Measurements from ENCODE around the gene MEF2B.

Gene MEF2B

DNA sequence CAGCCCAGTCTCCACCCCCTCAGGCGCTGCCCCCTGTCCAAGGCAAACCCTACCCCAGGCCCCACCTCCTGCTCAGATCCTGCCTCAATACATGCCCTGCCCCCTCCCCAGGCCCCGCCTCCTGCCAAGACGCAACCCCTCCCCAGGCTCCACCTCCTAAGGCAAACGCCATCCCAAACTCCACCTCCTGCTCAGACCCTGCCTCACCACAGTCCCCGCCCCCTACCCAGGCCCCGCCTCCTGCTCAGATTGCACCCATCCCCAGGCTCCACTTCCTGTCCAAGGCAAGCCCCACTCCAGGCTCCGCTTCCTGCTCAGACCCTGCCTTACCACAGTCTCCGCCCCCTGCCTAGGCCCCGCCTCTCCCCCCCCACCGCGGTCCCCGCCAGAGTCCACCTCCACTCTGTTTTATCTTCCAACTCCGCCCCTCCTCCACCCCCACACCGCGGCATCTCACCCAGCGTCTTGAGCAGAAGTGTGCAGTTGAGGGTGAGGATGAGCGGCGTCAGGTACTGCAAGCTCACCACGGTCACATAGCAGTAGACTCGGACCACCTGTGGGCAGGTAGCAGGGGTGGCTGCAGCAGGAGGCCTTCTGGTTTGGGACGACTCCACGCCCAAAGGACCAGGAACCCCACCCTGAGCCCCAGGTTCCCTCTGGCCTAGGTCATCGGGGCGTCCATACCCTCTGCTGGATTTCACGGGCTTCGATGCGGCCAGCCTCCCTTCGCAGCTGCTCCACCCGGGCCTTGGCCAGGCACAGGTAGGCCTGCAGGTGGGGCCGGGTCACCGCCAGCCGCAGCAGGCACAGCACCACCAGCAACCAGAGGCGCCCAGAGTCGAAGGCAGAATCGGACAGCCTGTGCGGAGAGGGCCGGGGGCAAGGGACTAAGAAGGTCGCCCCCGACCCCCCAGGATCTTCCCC is 49.5 kb downstream of the MEF2B start:
- no peak overlapping the region for H3K14ac ChIP-seq (ENCODE audit: low read length)
- H3K79me2 ChIP-seq (ENCODE audit: control insufficient read depth, insufficient read depth, low read length, poor library complexity), result no peaks in the 10 kb centered on the region
- no peaks in the 10 kb centered on the region for H3K27me3 ChIP-seq (ENCODE audit: insufficient read depth, low read length)
- H4K8ac ChIP-seq (ENCODE audit: low read depth, low read length), result peak overlapping the region; percentile 56
- peak overlapping the region; percentile 58 for H3K18ac ChIP-seq (ENCODE audit: low read length)
- H3K23ac ChIP-seq (ENCODE audit: low read length), result no peak overlapping the region
- peaks cover 3% of the 10 kb centered on the region for H3K79me1 ChIP-seq (ENCODE audit: low read length)
- H2BK12ac ChIP-seq (ENCODE audit: low read length), result no peak overlapping the region
- peak overlapping the region; percentile 4 for H3K4me3 ChIP-seq (ENCODE audit: low read depth, low read length)
- H3K4me2 ChIP-seq (ENCODE audit: low read length), result peak overlapping the region; percentile 41
- H2BK5ac ChIP-seq (ENCODE audit: low read depth, low read length, poor library complexity), result no peak overlapping the region
- H4K12ac ChIP-seq (ENCODE audit: low read depth, low read length), result peak overlapping the region; percentile 49
- no peaks in the 10 kb centered on the region for H3K4me1 ChIP-seq (ENCODE audit: control insufficient read depth in 1 of 2, insufficient read depth in 2 of 2, low read length in 2 of 2)
- H2AK5ac ChIP-seq (ENCODE audit: low read length), result no peak overlapping the region
- no peak overlapping the region for H3K27ac ChIP-seq (ENCODE audit: low read depth, low read length)
- H2BK120ac ChIP-seq (ENCODE audit: insufficient read depth, low read length, poor library complexity), result no peak overlapping the region
- no peak overlapping the region for H3K9ac ChIP-seq (ENCODE audit: low read length)
- peak overlapping the region; percentile 23 for H2AFZ ChIP-seq (ENCODE audit: insufficient read depth, low read length, poor library complexity)
- no CpG with 5 or more reads among the region's 39 CpGs for WGBS (ENCODE audit: extremely low coverage, insufficient coverage, insufficient read length)
- H3K36me3 ChIP-seq (ENCODE audit: control insufficient read depth in 1 of 2, insufficient read depth in 2 of 2, low read length in 2 of 2), result peaks cover 3 to 5% of the 10 kb centered on the region in 2 experiments
- peaks cover 1% of the 10 kb centered on the region for H3K9me3 ChIP-seq (ENCODE audit: insufficient read depth, low read depth, low read length)
- no peak overlapping the region for H3K4ac ChIP-seq (ENCODE audit: low read depth, low read length)
- peak; percentile 45 to 52 for DNase-seq
- H4K91ac ChIP-seq (ENCODE audit: low read depth, low read length), result no peak overlapping the region

DNA sequence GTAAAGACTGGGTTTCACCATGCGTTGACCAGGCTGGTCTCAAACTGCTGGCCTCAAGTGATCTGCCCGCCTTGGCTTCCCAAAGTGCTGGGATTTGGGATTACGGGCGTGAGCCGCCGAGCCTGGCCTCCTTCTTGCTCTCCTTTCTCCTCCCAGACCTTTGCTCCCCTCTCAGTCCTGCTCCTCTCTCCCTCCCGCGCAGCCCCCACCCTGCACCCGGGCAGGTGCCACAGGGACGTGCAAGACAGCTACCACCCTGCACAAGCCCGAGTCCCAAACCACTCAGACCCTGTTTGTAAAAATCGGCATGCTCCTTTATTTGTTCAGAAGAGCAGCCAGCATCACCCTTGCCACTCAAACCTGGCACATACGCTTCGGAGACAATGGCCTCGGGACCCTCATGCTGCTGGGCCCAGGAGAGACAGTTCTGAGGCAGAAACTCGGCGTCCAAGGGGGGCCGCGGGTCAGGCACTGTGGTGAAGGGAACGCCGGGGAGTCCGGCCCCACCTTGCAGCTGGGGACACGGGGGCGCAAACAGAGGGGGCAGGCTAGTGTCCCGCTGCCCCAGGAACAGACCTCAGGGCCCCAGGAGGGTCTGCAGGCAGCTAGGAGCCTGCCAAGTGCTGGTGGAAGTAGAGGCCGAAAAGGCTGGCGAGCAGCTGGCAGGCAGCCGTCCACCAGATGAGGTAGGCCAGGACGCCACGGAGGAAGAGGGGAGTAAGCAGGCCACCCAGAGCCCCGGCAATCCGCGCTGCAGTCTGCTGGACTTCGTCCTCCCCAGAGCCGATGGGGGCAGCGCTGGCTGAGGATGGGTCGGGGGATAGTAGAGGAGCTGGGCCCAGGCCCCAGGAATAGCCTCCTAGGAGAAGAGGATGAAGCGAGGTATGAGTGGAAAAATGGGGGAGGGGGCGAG is 50.5 kb downstream of the MEF2B start:
- H3K4ac ChIP-seq (ENCODE audit: low read depth, low read length), result no peak overlapping the region
- no CpG with 5 or more reads among the region's 39 CpGs for WGBS (ENCODE audit: extremely low coverage, insufficient coverage, insufficient read length)
- H3K36me3 ChIP-seq (ENCODE audit: control insufficient read depth in 1 of 2, insufficient read depth in 2 of 2, low read length in 2 of 2), result peaks cover 3 to 5% of the 10 kb centered on the region in 2 experiments

DNA sequence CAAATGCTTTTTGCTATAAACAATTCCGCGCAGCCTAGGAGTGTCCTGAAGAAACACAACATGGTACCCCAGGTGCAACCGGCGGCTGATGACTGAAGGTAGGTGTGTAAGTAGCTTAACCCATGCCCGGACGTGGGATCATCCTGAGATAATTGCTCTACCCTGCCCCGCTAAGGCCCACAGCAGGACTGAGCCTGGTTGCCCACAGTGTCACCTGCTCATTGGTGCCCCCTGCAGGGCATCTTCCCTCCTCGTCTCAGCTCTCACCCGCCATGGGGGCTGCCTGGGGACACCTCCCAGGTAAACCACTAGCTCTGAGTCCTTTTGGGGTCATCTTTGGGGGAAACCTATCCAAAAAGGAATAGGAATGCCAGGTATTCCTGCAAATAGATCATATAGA is 54.1 kb downstream of the MEF2B start:
- WGBS (ENCODE audit: extremely low coverage, insufficient coverage, insufficient read length), result no CpG with 5 or more reads among the region's 9 CpGs
- Histone ChIP-seq H3K18ac (ENCODE audit: low read length) (no peak overlapping the region), H3K79me2 (ENCODE audit: control insufficient read depth, insufficient read depth, low read length, poor library complexity) (no peaks in the 10 kb centered on the region), H3K4me2 (ENCODE audit: low read length) (no peak overlapping the region), H3K14ac (ENCODE audit: low read length) (no peak overlapping the region), H4K8ac (ENCODE audit: low read depth, low read length) (no peak overlapping the region), H2BK120ac (ENCODE audit: insufficient read depth, low read length, poor library complexity) (no peak overlapping the region), H3K27ac (ENCODE audit: low read depth, low read length) (no peak overlapping the region), H3K27me3 (ENCODE audit: insufficient read depth, low read length) (no peaks in the 10 kb centered on the region), H3K4me3 (ENCODE audit: low read depth, low read length) (no peak overlapping the region), H2BK12ac (ENCODE audit: low read length) (no peak overlapping the region), H3K36me3 (ENCODE audit: control insufficient read depth in 1 of 2, insufficient read depth in 2 of 2, low read length in 2 of 2) (peaks cover 3 to 5% of the 10 kb centered on the region in 2 experiments), H3K4me1 (ENCODE audit: control insufficient read depth in 1 of 2, insufficient read depth in 2 of 2, low read length in 2 of 2) (no peaks in the 10 kb centered on the region), H3K4ac (ENCODE audit: low read depth, low read length) (no peak overlapping the region), H3K9ac (ENCODE audit: low read length) (no peak overlapping the region), H4K91ac (ENCODE audit: low read depth, low read length) (no peak overlapping the region), H2AFZ (ENCODE audit: insufficient read depth, low read length, poor library complexity) (no peak overlapping the region), H4K12ac (ENCODE audit: low read depth, low read length) (no peak overlapping the region), H3K23ac (ENCODE audit: low read length) (no peak overlapping the region), H2AK5ac (ENCODE audit: low read length) (no peak overlapping the region), H2BK5ac (ENCODE audit: low read depth, low read length, poor library complexity) (no peak overlapping the region), H3K9me3 (ENCODE audit: insufficient read depth, low read depth, low read length) (peaks cover 4% of the 10 kb centered on the region), H3K79me1 (ENCODE audit: low read length) (peaks cover 3% of the 10 kb centered on the region)
- DNase-seq, result peak; percentile 51 to 76

More for the DNA sequence above, 50.5 kb downstream of the MEF2B start:
- Histone ChIP-seq H4K91ac (ENCODE audit: low read depth, low read length) (no peak overlapping the region), H2BK5ac (ENCODE audit: low read depth, low read length, poor library complexity) (no peak overlapping the region), H2BK12ac (ENCODE audit: low read length) (no peak overlapping the region), H3K9ac (ENCODE audit: low read length) (no peak overlapping the region), H2AFZ (ENCODE audit: insufficient read depth, low read length, poor library complexity) (no peak overlapping the region), H3K27me3 (ENCODE audit: insufficient read depth, low read length) (no peaks in the 10 kb centered on the region), H4K8ac (ENCODE audit: low read depth, low read length) (peak overlapping the region; percentile 1), H3K14ac (ENCODE audit: low read length) (no peak overlapping the region), H3K79me1 (ENCODE audit: low read length) (peaks cover 3% of the 10 kb centered on the region), H3K79me2 (ENCODE audit: control insufficient read depth, insufficient read depth, low read length, poor library complexity) (no peaks in the 10 kb centered on the region), H3K4me2 (ENCODE audit: low read length) (no peak overlapping the region), H2AK5ac (ENCODE audit: low read length) (no peak overlapping the region), H4K12ac (ENCODE audit: low read depth, low read length) (no peak overlapping the region), H3K27ac (ENCODE audit: low read depth, low read length) (no peak overlapping the region), H3K18ac (ENCODE audit: low read length) (no peak overlapping the region), H3K23ac (ENCODE audit: low read length) (no peak overlapping the region), H2BK120ac (ENCODE audit: insufficient read depth, low read length, poor library complexity) (no peak overlapping the region), H3K4me1 (ENCODE audit: control insufficient read depth in 1 of 2, insufficient read depth in 2 of 2, low read length in 2 of 2) (no peaks in the 10 kb centered on the region), H3K9me3 (ENCODE audit: insufficient read depth, low read depth, low read length) (peaks cover 1% of the 10 kb centered on the region), H3K4me3 (ENCODE audit: low read depth, low read length) (no peak overlapping the region)
- DNase-seq, result no peak

DNA sequence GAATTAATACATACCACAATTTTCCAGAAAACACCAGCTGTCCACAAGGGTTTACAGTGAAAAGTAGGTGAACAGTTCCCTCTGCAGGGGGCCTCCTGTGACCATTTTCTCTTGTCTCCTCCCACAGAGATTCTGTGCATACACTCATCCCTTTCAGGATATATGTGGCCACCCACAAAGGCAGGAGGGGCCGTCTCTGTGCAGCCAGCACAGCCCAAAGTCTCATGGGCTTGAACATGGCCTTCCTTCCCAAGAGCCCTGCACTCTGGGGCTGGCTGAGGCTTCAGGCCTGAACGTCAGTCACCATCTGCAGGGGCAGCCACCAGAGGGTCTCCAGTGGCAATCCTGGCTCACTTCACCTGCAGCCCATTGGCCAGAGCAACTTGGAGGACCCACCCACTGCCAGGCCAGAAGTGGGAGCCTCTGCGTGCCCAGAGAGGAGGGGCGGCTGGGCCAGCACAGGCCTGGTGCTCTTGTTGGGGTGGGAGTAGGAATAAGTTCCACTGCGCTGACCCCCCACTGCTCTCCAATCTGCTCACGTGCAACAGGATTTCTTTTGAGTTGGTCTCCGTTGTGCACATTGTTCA is 56.9 kb downstream of the MEF2B start:
- Histone ChIP-seq H3K4ac (ENCODE audit: low read depth, low read length) (no peak overlapping the region), H2AFZ (ENCODE audit: insufficient read depth, low read length, poor library complexity) (no peak overlapping the region), H2AK5ac (ENCODE audit: low read length) (no peak overlapping the region), H3K27me3 (ENCODE audit: insufficient read depth, low read length) (no peaks in the 10 kb centered on the region), H3K9ac (ENCODE audit: low read length) (no peak overlapping the region), H4K91ac (ENCODE audit: low read depth, low read length) (no peak overlapping the region), H3K18ac (ENCODE audit: low read length) (no peak overlapping the region), H3K27ac (ENCODE audit: low read depth, low read length) (no peak overlapping the region), H3K79me2 (ENCODE audit: control insufficient read depth, insufficient read depth, low read length, poor library complexity) (no peaks in the 10 kb centered on the region), H3K36me3 (ENCODE audit: control insufficient read depth in 1 of 2, insufficient read depth in 2 of 2, low read length in 2 of 2) (no peaks in the 10 kb centered on the region), H3K79me1 (ENCODE audit: low read length) (no peaks in the 10 kb centered on the region), H2BK5ac (ENCODE audit: low read depth, low read length, poor library complexity) (no peak overlapping the region), H3K9me3 (ENCODE audit: insufficient read depth, low read depth, low read length) (peaks cover 2% of the 10 kb centered on the region), H2BK12ac (ENCODE audit: low read length) (no peak overlapping the region), H3K14ac (ENCODE audit: low read length) (no peak overlapping the region), H3K4me2 (ENCODE audit: low read length) (no peak overlapping the region), H3K23ac (ENCODE audit: low read length) (no peak overlapping the region), H2BK120ac (ENCODE audit: insufficient read depth, low read length, poor library complexity) (no peak overlapping the region), H4K8ac (ENCODE audit: low read depth, low read length) (no peak overlapping the region), H4K12ac (ENCODE audit: low read depth, low read length) (no peak overlapping the region), H3K4me3 (ENCODE audit: low read depth, low read length) (no peak overlapping the region), H3K4me1 (ENCODE audit: control insufficient read depth in 1 of 2, insufficient read depth in 2 of 2, low read length in 2 of 2) (no peaks in the 10 kb centered on the region)
- no peak for DNase-seq
- no CpG with 5 or more reads among the region's 7 CpGs for WGBS (ENCODE audit: extremely low coverage, insufficient coverage, insufficient read length)

All from trophoblast cell (in vitro differentiated cells and primary cell).